ENCODE results near the gene AFM.
A peak's percentile ranks its signal among the peaks of the same experiment; 100 is the strongest.

Gene AFM

GRCh38 chr4:73481358-73481757, at the start of gene AFM:
TSS of gene AFM (plus strand) at chr4:73481745. CDS start at chr4:73481776, 31 bp downstream.
- no peak for DNase-seq

DNA sequence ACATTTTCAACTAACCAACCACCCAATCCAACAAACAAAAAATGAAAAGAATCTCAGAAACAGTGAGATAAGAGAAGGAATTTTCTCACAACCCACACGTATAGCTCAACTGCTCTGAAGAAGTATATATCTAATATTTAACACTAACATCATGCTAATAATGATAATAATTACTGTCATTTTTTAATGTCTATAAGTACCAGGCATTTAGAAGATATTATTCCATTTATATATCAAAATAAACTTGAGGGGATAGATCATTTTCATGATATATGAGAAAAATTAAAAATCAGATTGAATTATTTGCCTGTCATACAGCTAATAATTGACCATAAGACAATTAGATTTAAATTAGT, 49.8 kb upstream of the AFM start:
- DNase-seq = no peak

- no peak for DNase-seq
Observed at GRCh38 chr4:73432169-73433000, 49.2 kb upstream of the AFM start.

DNA sequence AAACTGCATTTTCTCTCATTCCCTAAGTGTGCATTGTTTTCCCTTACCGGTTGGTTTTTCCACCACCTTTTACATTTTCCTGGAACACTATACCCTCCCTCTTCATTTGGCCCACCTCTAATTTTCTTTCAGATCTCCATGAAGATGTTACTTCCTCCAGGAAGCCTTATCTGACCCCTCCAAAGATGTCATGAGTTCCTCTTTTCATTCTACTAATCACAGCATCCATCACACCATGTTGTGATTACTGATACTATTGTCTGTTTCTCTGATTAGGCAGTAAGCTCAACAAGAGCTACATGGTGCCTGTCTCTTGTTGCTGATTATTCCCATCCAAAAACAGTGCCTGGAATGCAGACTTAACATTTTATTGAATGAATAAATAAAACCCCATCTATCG, 48.4 kb upstream of the AFM start:
- DNase-seq = no peak

DNA sequence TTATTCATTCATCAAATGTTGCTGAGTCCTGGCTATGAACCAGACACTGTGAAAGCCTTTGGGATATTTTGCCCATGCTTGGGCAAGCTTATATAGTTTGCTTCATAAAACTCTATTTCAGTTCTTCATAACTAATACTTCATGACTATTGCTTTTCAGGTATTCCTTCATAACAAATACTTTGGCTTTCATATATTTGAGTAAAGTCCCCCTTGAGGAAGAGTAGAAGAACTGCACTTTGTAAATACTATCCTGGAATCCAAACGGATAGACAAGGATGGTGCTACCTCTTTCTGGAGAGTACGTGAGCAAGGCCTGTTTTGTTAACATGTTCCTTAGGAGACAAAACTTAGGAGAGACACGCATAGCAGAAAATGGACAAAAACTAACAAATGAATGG, 47.2 kb upstream of the AFM start:
- DNase-seq = no peak

DNA sequence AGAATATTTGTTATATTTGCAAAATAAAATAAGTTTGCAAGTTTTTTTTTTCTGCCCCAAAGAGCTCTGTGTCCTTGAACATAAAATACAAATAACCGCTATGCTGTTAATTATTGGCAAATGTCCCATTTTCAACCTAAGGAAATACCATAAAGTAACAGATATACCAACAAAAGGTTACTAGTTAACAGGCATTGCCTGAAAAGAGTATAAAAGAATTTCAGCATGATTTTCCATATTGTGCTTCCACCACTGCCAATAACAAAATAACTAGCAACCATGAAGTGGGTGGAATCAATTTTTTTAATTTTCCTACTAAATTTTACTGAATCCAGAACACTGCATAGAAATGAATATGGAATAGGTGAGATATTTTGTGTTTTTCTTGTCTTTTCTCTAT, 45.6 kb upstream of the AFM start, which contains the start of gene AFP:
AFP (plus strand) TSS at position 238 of the 400 bp plus-strand sequence; CDS start at position 280, 42 bp downstream.
- DNase-seq = no peak

- no peak for DNase-seq
Observed at GRCh38 chr4:73436674-73437557, 44.6 kb upstream of the AFM start.

DNA sequence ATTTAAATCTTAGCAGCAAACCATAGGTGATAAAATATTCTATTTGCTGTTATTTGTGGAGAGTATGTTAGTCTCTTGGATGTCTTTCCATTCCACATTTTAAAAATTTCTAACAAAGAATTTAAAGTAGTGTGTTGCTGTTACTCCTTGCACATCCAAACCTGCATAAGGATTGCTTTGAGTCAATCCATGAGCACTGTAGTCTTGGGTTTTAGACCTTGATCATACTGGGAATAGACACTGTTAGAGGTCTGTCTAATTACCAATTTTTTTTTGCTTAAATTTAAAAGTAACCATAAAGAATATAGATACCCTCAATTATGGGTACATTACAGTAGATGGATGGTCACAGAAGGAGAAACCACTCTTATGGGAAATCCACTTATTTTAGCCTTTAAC, 44.0 kb upstream of the AFM start:
- DNase-seq = no peak

- DNase-seq = no peak
Observed at GRCh38 chr4:73438048-73438447, 43.5 kb upstream of the AFM start.

- DNase-seq = no peak
Observed at GRCh38 chr4:73438582-73439215, 42.8 kb upstream of the AFM start.

GRCh38 chr4:73439445-73439844, 42.1 kb upstream of the AFM start:
- no peak for DNase-seq

DNA sequence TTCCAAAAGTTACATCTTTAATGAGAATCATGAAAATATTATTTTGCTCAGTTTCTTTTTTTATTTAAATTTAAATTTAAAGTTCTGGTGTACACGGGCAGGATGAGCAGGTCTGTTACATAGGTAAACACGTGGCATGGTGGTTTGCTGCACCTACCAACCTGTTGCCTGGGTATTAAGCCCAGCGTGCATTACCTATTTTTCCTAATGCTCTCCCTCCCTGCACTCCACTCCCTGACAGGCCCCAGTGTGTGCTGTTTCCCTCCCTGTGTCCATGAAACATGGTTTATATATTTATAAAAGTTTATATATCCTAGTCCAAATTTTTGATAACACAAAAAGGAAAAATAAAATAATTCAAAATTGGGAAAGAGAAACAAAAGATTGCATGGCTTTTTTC, 41.6 kb upstream of the AFM start:
- no peak for DNase-seq

DNA sequence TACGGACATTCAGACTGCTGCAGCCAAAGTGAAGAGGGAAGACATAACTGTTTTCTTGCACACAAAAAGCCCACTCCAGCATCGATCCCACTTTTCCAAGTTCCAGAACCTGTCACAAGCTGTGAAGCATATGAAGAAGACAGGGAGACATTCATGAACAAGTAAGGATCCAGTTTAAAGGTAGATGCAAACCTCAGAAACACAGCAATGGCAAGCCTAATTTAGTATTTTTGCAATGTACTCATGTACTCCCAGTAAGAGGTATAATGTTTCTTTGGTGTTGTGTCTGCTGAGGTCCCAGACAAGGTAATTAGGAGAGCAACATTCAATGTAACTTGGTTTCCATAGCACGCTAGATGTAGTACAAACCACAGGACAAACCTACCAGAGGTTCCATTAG, 40.9 kb upstream of the AFM start:
- no peak for DNase-seq

DNA sequence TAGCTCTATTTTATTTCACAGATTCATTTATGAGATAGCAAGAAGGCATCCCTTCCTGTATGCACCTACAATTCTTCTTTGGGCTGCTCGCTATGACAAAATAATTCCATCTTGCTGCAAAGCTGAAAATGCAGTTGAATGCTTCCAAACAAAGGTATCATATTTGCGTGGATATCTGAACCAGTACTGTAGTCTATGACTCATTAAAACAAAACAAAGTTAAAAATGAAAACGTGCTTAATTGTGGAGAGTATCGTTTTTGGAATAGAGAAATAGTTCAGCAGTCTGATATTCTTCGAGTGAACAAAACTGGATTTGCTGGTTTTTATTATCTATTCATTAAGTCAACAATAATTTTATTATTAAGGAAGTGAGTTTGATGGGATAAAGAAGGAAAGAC, 39.3 kb upstream of the AFM start:
- no peak for DNase-seq

- no peak for DNase-seq
Observed at GRCh38 chr4:73443224-73443623, 38.3 kb upstream of the AFM start.

DNA sequence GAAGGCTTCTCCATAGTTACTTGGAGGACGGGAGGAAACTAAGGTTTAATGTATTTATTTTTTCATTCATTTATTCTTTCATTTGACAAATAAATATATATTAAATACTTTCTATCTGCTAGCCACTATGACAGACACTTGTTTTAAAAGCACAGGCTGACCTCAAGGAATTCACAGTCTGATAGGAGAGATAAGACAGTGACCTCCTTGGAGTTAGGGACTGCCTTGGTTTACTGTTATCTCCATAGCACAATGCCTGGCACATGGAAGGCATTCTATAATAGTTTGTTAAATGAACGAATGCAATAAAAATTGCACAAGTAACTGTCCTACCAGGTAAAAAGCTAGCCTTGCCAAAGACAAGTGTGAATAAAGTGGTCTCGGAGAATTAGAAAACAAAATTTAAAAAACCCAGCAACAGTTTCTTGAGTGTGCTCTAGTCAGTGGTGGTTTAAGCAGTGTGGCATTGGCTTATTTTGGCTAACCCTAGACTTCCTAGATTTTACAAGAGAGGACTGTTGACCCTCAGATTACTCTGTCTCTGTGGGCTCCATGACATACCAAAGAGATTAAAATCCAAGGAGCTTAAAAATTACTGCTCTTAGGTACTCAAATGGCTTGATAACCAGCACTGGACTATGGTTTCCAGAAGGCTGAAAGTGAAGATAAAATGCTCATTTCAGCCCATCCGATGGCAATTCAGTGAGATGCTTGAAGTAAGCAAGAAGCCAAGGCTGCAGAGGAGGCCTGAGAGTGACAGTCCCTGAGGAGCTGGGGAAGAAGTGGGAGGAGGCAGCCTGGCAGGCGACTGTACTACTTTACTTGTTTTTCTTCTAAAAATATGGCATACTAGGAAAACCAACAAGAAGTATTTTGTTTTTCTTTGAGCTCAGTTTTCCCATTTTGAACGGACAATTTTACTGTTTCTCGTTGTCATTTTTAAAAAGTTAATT, 35.9 kb upstream of the AFM start:
- no peak for DNase-seq

DNA sequence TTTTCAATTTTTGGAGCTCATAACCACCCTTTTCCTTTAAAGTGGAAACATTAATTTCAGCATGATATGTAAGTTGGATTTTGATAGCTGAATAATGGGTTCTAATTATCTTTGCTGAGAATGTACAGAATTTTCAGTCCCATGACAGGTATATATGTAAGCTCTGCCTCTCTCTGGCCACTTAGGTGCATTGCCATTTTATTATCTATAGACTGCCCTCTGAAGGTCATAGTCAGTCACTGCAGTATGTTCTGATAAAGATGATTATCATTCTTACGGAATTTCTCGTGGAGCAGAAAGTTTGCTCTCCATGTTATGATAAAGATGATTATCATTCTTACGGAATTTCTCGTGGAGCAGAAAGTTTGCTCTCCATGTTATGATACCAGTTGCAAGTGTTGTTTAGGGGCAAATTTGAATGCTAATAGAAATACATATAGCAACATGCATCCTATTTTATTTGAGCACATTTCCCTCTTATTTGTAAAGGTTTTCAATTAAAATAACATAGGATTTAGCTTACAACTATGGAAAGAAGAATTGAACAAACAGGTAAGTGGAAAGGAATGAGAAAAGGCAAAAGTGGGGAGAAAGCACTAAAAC, 35.1 kb upstream of the AFM start:
- DNase-seq = peak in 1 of 2 experiments; percentile 39

DNA sequence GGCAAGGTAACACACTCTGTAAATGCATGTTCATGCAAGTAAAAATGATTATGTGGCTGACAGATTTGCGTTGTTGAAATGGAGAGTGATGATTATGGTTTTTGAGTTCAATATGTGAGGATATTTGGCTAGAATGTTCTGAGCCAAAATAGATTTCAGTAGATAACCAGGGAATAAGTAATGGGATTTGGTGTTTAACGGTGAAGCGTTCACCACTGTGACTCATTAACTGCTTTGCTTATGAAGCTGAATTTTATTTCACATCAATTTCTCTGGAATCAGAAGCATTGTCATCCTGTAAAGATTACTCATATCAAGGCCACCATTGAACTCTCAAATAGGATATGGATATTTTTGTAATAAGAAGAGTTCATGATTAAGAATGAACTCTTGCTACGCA, 33.9 kb upstream of the AFM start:
- DNase-seq = no peak

DNA sequence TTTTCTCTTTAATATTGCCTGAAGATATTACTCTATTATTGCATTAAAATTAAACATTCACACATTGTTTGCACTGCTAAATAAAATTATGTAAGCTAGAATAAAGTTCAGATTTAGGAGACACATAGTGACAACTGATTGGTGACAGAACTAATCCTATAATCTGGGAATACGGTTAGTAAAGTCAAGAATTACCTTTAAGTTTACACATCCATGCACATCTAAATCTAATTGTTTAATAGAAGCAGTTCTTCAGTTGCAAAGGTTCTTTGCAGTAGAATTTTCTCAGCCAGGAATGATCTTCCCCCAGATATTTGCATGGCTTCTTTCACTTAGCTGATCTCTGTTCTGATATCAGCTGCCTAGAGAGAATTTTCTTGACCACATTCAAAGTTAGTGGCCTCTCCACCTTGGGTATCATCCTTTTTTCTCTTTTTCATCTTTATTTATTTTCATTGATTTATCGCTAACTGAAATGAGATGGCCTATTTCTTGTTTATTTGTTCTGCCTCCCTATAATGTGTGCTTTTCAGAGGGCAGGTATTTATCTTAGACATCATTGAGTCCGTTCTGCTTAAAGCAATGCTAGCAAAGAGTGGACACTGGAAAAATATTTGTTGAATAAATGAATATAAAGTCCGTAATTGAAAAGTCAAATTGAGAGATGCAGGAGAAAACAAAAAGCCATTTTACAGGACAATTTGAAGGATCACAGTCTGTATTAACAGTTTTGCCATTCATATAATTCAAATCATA, 32.9 kb upstream of the AFM start:
- DNase-seq = no peak

GRCh38 chr4:73450398-73451004, 31.0 kb upstream of the AFM start:
- DNase-seq = peak; percentile 33 to 55

DNA sequence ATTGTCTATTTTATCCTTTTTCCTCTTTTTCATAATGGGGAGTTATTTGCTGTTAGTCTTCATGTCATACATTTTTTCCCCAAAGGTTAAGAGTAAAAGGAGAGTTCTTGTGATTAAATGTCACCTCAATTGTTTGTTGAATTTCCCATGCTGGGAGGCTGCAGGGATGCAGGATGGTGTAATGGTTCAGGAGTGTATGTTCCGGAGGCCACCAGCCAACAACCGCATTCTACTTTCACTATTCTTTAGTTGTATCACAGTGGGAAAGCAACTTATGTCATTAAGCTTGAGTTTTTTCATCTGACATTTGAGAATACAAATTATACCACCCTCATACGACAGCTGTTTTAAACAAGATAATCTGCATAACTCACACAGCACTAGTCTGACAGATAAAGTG, 30.1 kb upstream of the AFM start:
- DNase-seq = no peak

All from NCI-H187 (cell line).